Spinal cord (tissue), 10 donors: Measurements from ENCODE around the gene MRPS12. TPM values are rescaled to one million over a fixed set of nuclear protein-coding genes. Genes with fewer than 3 reads are reported as not detected.

Experiments
- DNase-seq, 6 donors: peaks; one replicate each; pipeline versions ENCODE4 v3.0.0 to v3.0.0-alpha.2; 2013 to 2015; ENCODE audit warnings: low spot score in 6 of 6, low read depth in 4 of 6
- H3K27ac ChIP-seq: one replicate; pipeline ENCODE4 v1.5.1; 2013; ENCODE audit warnings: low read depth, low read length, control low read depth
- H3K27me3 ChIP-seq: one replicate; pipeline ENCODE4 v1.6.1; 2013; ENCODE audit warnings: low read length; ENCODE audit not compliant: control insufficient read depth, insufficient read depth
- H3K36me3 ChIP-seq: one replicate; pipeline ENCODE4 v1.6.1; 2013; ENCODE audit warnings: low read length; ENCODE audit not compliant: control insufficient read depth, insufficient read depth
- H3K4me1 ChIP-seq: one replicate; pipeline ENCODE4 v1.6.1; 2013; ENCODE audit warnings: low read length; ENCODE audit not compliant: control insufficient read depth, insufficient read depth
- H3K4me3 ChIP-seq: one replicate; pipeline ENCODE4 v1.5.1; 2013; ENCODE audit warnings: low read depth, low read length, control low read depth
- H3K9me3 ChIP-seq: one replicate; pipeline ENCODE4 v1.6.1; 2013; ENCODE audit warnings: low read length; ENCODE audit not compliant: control insufficient read depth, insufficient read depth
- WGBS: methylation state at CpG from one replicate; pipeline ENCODE4 v1.1.5; 2013; ENCODE audit warnings: missing lambda C conversion rate; ENCODE audit not compliant: insufficient coverage; 5-methylcytosine and 5-hydroxymethylcytosine counted together
- polyA plus RNA-seq, 2 donors: library from polyadenylated mRNA; unstranded; fragments of 120-200 nt; gene quantifications; one replicate each; pipeline ENCODE4 v1.2.1, GENCODE V29; 2013; ENCODE audit not compliant: insufficient read length in 2 of 2
- total RNA-seq, 2 donors: library from RNA; depleted of rRNA in 1 of 2; stranded (reverse); fragments of 120-200 nt in 1 of 2; fragments of >200 nt in 1 of 2; gene quantifications; one replicate each; pipeline versions ENCODE4 v1.2.3 to v1.2.4, GENCODE V29; 2013 to 2014
- donor health status: healthy.

The MRPS12 gene
- total and polyA plus RNA-seq, 4 donors: 18.7 to 26.9 (median 23.9) TPM

- Histone ChIP-seq H3K9me3 (no peaks in the 10 kb centered on the region), H3K27me3 (no peaks in the 10 kb centered on the region), H3K4me1 (peaks cover 9% of the 10 kb centered on the region), H3K27ac (no peak overlapping the region), H3K36me3 (no peaks in the 10 kb centered on the region), H3K4me3 (no peak overlapping the region)
- WGBS: 91% methylated on average over 9 of the region's 10 CpGs
- no peak for DNase-seq
Observed at GRCh38 chr19:38980583-38981374, 50.0 kb downstream of the MRPS12 start.

Other genes with a start within 250 kb of the MRPS12 start
- gene CAPN12, start 186.5 kb upstream of the MRPS12 start, total RNA-seq: 1 to 10 TPM in 1 of 2 donors, under 1 TPM in 1; 0.69 to 1.1 TPM
- 1 to 10 TPM; 2.5 to 2.8 TPM for gene CAPN12, start 186.5 kb upstream of the MRPS12 start, polyA plus RNA-seq
- under 1 TPM in 1 of 2 donors, not detected in 1; 0.72 TPM for gene LGALS7, start 157.4 kb upstream of the MRPS12 start, total RNA-seq
- gene LGALS7, start 157.4 kb upstream of the MRPS12 start, polyA plus RNA-seq: 1 to 10 TPM in 1 of 2 donors, not detected in 1; 1.4 TPM
- 1 to 10 TPM in 1 of 2 donors, not detected in 1; 1.9 TPM for gene LGALS7B, start 141.7 kb upstream of the MRPS12 start, total RNA-seq
- gene LGALS7B, start 141.7 kb upstream of the MRPS12 start, polyA plus RNA-seq: 1 to 10 TPM in 1 of 2 donors, not detected in 1; 2.6 TPM
- gene LGALS4, start 118.0 kb upstream of the MRPS12 start, total RNA-seq: 1 to 10 TPM in 1 of 2 donors, under 1 TPM in 1; 0.89 to 1.0 TPM
- 1 to 10 TPM; 1.8 to 2.0 TPM for gene LGALS4, start 118.0 kb upstream of the MRPS12 start, polyA plus RNA-seq
- gene ECH1, start 99.2 kb upstream of the MRPS12 start, total RNA-seq: 10 to 100 TPM; 31.1 to 49.4 TPM
- gene ECH1, start 99.2 kb upstream of the MRPS12 start, polyA plus RNA-seq: 100 to 1,000 TPM; 123 to 142 TPM
- 100 to 1,000 TPM; 214 to 274 TPM for gene HNRNPL, start 81.0 kb upstream of the MRPS12 start, total RNA-seq
- gene HNRNPL, start 81.0 kb upstream of the MRPS12 start, polyA plus RNA-seq: 100 to 1,000 TPM; 312 to 338 TPM
- gene RINL, start 52.7 kb upstream of the MRPS12 start, total RNA-seq: 10 to 100 TPM in 1 of 2 donors, 1 to 10 TPM in 1; 8.7 to 11.7 TPM
- gene RINL, start 52.7 kb upstream of the MRPS12 start, polyA plus RNA-seq: 10 to 100 TPM; 22.5 to 28.2 TPM
- 100 to 1,000 TPM; 277 to 339 TPM for gene SIRT2, start 31.3 kb upstream of the MRPS12 start, total RNA-seq
- 100 to 1,000 TPM; 652 to 771 TPM for gene SIRT2, start 31.3 kb upstream of the MRPS12 start, polyA plus RNA-seq
- gene NFKBIB, start 31.0 kb upstream of the MRPS12 start, total RNA-seq: 10 to 100 TPM in 1 of 2 donors, 1 to 10 TPM in 1; 5.6 to 11.2 TPM
- gene NFKBIB, start 31.0 kb upstream of the MRPS12 start, polyA plus RNA-seq: 10 to 100 TPM; 14.3 to 14.8 TPM
- gene CCER2, start 18.8 kb upstream of the MRPS12 start, total RNA-seq: 1 to 10 TPM in 1 of 2 donors, under 1 TPM in 1; 0.89 to 1.9 TPM
- 1 to 10 TPM; 3.6 to 3.7 TPM for gene CCER2, start 18.8 kb upstream of the MRPS12 start, polyA plus RNA-seq
- gene SARS2, start 181 bp upstream of the MRPS12 start, total RNA-seq: 10 to 100 TPM in 1 of 2 donors, 1 to 10 TPM in 1; 8.1 to 19.7 TPM
- gene SARS2, start 181 bp upstream of the MRPS12 start, polyA plus RNA-seq: 10 to 100 TPM; 34.1 to 47.7 TPM
- 10 to 100 TPM in 1 of 2 donors, 1 to 10 TPM in 1; 7.7 to 20.8 TPM for gene FBXO17, start 44.8 kb downstream of the MRPS12 start, total RNA-seq
- gene FBXO17, start 44.8 kb downstream of the MRPS12 start, polyA plus RNA-seq: 10 to 100 TPM; 13.2 to 18.0 TPM
- gene FBXO27, start 101.6 kb downstream of the MRPS12 start, total RNA-seq: 1 to 10 TPM; 6.4 to 8.7 TPM
- gene FBXO27, start 101.6 kb downstream of the MRPS12 start, polyA plus RNA-seq: 10 to 100 TPM; 32.7 to 39.1 TPM
- under 1 TPM in 1 of 2 donors, not detected in 1; 0.10 TPM for gene ACP7, start 153.4 kb downstream of the MRPS12 start, total RNA-seq
- gene ACP7, start 153.4 kb downstream of the MRPS12 start, polyA plus RNA-seq: under 1 TPM; 0.27 to 0.35 TPM
- gene PAK4, start 194.8 kb downstream of the MRPS12 start, total RNA-seq: 10 to 100 TPM in 1 of 2 donors, 1 to 10 TPM in 1; 3.0 to 10.1 TPM
- gene PAK4, start 194.8 kb downstream of the MRPS12 start, polyA plus RNA-seq: 10 to 100 TPM; 34.0 to 39.4 TPM